Common myeloid progenitor, CD34-positive (primary cell): ENCODE measurements around the gene TM4SF4.

Source experiments
- CTCF ChIA-PET: fragments of 350-600 bp; sonication (Branson Sonifier 250); formaldehyde crosslinking; loops from one replicate; lab custom pipeline; 2021; ENCODE audit warnings: antibody characterized with exemption; lab: Charles Lee
- POLR2A ChIA-PET: fragments of 350-600 bp; sonication (Branson Sonifier 250); formaldehyde crosslinking; loops from one replicate; lab custom pipeline; 2021; ENCODE audit warnings: antibody characterized with exemption; lab: Charles Lee
- DNase-seq, 3 donors: peaks; one replicate each; pipeline versions ENCODE4 v3.0.0 to v3.0.0-alpha.2; 2013
- H3K27ac ChIP-seq, 2 experiments: 1 replicate in 1 of 2; 2 replicates in 1 of 2; pipeline ENCODE4 v1.7.0; 2013; ENCODE audit warnings: inconsistent platforms in 2 of 2, low read length in 2 of 2, mild to moderate bottlenecking in 2 of 2, low read depth in 1 of 2, moderate library complexity in 1 of 2; ENCODE audit not compliant: severe bottlenecking in 2 of 2, insufficient read depth in 1 of 2, poor library complexity in 1 of 2
- H3K27me3 ChIP-seq, 5 experiments: replicated peaks in 2 of 5; 1 replicate in 3 of 5; 2 replicates in 2 of 5; pipeline versions ENCODE4 v1.6.1 to v1.7.0; 2013; ENCODE audit warnings: low read length in 4 of 5, mild to moderate bottlenecking in 2 of 5, moderate library complexity in 2 of 5, inconsistent platforms in 1 of 5; ENCODE audit not compliant: insufficient read depth in 5 of 5, control insufficient read depth in 4 of 5
- H3K36me3 ChIP-seq, 4 experiments: 1 replicate in 2 of 4; 2 replicates in 2 of 4; pipeline versions ENCODE4 v1.6.1 to v1.7.0; 2013; ENCODE audit warnings: low read length in 3 of 4, control low read depth in 1 of 4, mild to moderate bottlenecking in 1 of 4; ENCODE audit not compliant: control insufficient read depth in 4 of 4, insufficient read depth in 4 of 4
- H3K4me1 ChIP-seq, 4 experiments: 1 replicate in 3 of 4; 2 replicates in 1 of 4; pipeline versions ENCODE4 v1.6.1 to v1.7.1; 2013; ENCODE audit warnings: low read length in 3 of 4, mild to moderate bottlenecking in 3 of 4, control low read depth in 1 of 4, inconsistent platforms in 1 of 4, moderate library complexity in 1 of 4; ENCODE audit not compliant: control insufficient read depth in 4 of 4, insufficient read depth in 4 of 4; ENCODE audit errors: control extremely low read depth in 1 of 4
- H3K4me3 ChIP-seq, 7 experiments: 1 replicate in 4 of 7; 2 replicates in 3 of 7; pipeline versions ENCODE4 v1.5.1 to v1.7.0; 2013; ENCODE audit warnings: mild to moderate bottlenecking in 7 of 7, low read length in 6 of 7, moderate library complexity in 6 of 7, inconsistent platforms in 2 of 7, low read depth in 2 of 7, control low read depth in 1 of 7; ENCODE audit not compliant: insufficient read depth in 4 of 7, control insufficient read depth in 1 of 7; ENCODE audit errors: extremely low read depth in 1 of 7
- H3K9me3 ChIP-seq, 5 experiments: 1 replicate in 4 of 5; 2 replicates in 1 of 5; pipeline versions ENCODE4 v1.6.1 to v1.7.1; 2013; ENCODE audit warnings: low read length in 4 of 5, mild to moderate bottlenecking in 2 of 5, inconsistent platforms in 1 of 5, low read depth in 1 of 5, moderate library complexity in 1 of 5; ENCODE audit not compliant: control insufficient read depth in 4 of 5, insufficient read depth in 2 of 5; ENCODE audit errors: control extremely low read depth in 1 of 5
- WGBS: methylation state at CpG from one replicate; pipeline ENCODE4 v1.1.5; 2013; ENCODE audit not compliant: insufficient coverage; 5-methylcytosine and 5-hydroxymethylcytosine counted together

The TM4SF4 gene

DNA sequence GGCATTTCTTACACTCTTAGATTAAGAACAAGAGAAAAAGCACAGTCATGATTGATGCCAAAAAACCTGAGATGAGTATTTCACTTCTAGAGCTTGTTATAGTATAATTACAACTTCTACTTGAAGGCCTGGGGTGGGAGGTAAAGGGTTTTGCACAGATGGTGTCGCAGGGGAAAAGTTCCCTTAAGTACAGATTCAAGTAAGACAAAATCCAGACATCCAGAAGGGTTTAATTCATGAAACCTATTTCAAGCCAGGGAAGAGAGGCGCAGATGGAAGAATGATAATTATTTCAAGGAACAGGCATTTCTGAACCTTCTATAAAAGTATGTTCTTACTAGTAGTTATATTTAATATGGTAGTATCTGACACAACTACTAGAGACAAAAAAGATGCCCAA is 70.6 kb downstream of the TM4SF4 start:
- CTCF ChIA-PET = interaction anchor here (1.7 kb wide), 1 partner anchor 226 kb away, joined by 3 read pairs; no protein-coding TSS in a partner anchor
- H3K9me3 ChIP-seq = no peaks in the 10 kb centered on the region
- H3K27ac ChIP-seq = no peak overlapping the region
- no peak for DNase-seq
- WGBS = no CpG with 5 or more reads among the region's 2 CpGs
- no peaks in the 10 kb centered on the region for H3K36me3 ChIP-seq
- POLR2A ChIA-PET = no interaction called here
- no peaks in the 10 kb centered on the region for H3K4me1 ChIP-seq
- no peaks in the 10 kb centered on the region for H3K27me3 ChIP-seq
- no peak overlapping the region for H3K4me3 ChIP-seq

DNA sequence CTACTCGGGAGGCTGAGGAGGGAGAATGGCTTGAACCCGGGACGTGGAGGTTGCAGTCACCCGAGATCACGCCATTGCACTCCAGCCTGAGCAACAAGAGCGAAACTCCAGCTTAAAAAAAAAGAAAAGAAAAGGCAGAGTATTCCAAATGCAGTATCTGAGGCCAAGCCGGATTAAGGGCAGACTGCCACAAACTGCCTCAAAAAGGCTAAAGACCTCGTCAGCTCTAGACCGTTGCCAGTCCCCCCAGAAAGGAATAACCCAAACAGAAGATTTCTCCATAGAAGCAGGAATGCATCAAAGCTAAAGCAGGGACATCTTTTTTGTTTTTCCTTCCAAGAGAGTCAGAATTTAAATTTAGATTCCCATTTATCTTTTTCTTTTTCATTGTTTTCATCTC is 72.9 kb downstream of the TM4SF4 start:
- POLR2A ChIA-PET = no interaction called here
- Histone ChIP-seq H3K9me3 (no peaks in the 10 kb centered on the region), H3K27me3 (no peaks in the 10 kb centered on the region), H3K36me3 (no peaks in the 10 kb centered on the region), H3K27ac (no peak overlapping the region), H3K4me3 (no peak overlapping the region), H3K4me1 (no peaks in the 10 kb centered on the region)
- 95% methylated on average over 9 of the region's 9 CpGs for WGBS
- DNase-seq = no peak
- CTCF ChIA-PET = interaction anchor here (1.0 to 1.2 kb wide), 2 partner anchors 46 to 178 kb away, joined by 3 read pairs; no protein-coding TSS in a partner anchor

DNA sequence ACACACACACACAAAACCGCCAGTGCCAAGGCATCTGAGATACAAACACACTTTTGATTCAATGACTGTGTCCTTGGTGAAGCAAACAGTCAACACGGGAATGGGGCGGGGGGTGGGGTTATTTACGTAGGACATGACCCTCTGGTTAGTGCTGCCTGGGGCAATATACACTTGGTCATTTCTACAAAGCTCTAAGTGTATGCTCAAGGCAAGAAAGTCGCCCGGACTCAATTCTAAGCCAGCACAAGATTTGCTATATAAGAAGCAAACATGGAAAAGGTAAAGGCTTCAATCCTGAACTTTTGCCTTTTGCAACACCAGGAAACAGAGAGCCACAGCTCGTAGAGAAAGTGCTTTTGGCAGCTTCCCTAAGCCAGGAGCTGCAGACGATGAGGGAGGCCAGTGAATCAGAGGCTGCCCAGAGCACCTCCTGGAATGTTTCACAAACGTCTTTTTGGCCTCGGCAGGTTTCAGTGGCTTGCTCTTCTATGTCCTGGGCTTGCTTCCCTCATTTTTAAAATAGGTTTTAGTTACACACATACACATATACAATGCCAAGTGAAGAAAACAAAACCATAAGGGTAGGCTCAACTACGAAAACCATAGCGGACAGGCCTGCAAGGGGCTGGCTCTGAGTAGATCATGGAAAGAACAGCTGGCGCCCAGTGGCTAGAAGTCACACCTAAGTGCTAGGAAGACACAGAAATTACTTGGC is 73.6 kb downstream of the TM4SF4 start:
- Histone ChIP-seq H3K27ac (no peak overlapping the region), H3K4me1 (no peaks in the 10 kb centered on the region), H3K4me3 (no peak overlapping the region), H3K27me3 (no peaks in the 10 kb centered on the region), H3K9me3 (no peaks in the 10 kb centered on the region), H3K36me3 (no peaks in the 10 kb centered on the region)
- no peak for DNase-seq
- 94% methylated on average over 12 of the region's 13 CpGs for WGBS
- CTCF ChIA-PET = interaction anchor here (1.0 kb wide), 1 partner anchor 178 kb away, joined by 3 read pairs; no protein-coding TSS in a partner anchor
- POLR2A ChIA-PET = no interaction called here

DNA sequence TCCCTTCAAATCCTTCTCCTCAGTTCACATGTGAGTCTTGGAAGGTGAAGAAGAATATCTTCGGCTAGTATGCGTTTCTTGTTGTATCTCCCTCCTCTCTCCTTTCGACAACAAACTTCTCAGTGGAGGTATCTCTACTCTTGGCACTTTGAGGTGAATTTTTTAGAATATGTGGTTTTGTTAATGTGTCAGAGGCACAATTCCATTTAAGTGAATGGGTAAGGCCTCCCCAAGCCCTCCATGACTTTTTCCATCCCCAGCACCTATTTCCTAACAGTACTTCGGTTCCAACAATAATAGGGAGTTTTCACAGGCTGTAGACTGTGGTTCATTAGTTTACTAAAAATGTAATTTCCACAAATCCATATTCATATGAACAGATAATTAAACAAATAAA is 74.2 kb downstream of the TM4SF4 start:
- CTCF ChIA-PET = no interaction called here
- Histone ChIP-seq H3K27me3 (no peaks in the 10 kb centered on the region), H3K36me3 (no peaks in the 10 kb centered on the region), H3K9me3 (no peaks in the 10 kb centered on the region), H3K27ac (no peak overlapping the region), H3K4me3 (no peak overlapping the region), H3K4me1 (no peaks in the 10 kb centered on the region)
- WGBS = 100% methylated on average over 1 of the region's 4 CpGs
- POLR2A ChIA-PET = no interaction called here
- DNase-seq = no peak

DNA sequence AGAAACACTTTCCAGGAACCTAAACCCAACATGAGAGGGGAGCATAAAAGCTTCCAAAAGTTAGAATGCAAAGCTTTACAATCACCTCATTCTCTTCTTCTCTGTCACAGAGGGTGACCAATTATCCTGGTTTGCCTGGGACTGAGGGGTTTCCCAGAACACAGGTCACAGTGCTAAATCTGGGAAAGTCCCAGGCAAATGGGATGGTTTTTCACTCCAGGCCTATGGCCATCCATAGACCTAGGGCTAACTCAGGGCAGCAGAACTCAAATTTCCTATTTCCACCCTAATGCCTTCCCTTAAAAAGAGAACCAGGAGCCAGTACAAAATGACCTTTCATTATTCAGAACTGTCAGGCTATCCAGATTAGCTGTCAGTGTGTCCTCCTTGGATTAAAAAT is 77.0 kb downstream of the TM4SF4 start:
- no peak overlapping the region for H3K4me3 ChIP-seq
- no peaks in the 10 kb centered on the region for H3K36me3 ChIP-seq
- ChIA-PET POLR2A (no interaction called here), CTCF (interaction anchor here (0.5 kb wide), 1 partner anchor 29 kb away, joined by 3 read pairs; no protein-coding TSS in a partner anchor)
- no peaks in the 10 kb centered on the region for H3K9me3 ChIP-seq
- no peak for DNase-seq
- no peaks in the 10 kb centered on the region for H3K27me3 ChIP-seq
- H3K27ac ChIP-seq = no peak overlapping the region
- peaks cover 0 to 6% (median 3%) of the 10 kb centered on the region in 4 experiments for H3K4me1 ChIP-seq

DNA sequence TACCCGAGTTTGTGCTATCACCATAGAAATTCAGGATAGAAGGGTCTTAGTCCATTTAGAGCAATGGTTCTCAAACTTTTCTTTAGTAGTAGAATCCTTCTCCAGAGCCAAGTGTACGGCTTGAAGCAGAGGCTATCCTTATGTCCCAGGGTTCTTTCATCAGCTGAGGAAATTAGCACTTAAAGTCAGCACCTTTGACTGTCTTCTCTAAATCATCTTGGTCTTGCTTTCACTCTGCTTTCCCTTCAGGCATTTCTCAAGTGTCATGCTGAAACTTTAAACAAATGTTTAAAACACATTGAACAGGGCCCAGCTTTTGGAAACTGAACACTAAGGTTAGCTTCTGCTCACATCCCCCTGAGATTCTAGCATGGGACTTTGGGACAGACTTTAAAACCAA is 78.2 kb downstream of the TM4SF4 start:
- no peaks in the 10 kb centered on the region for H3K9me3 ChIP-seq
- H3K27ac ChIP-seq = no peak overlapping the region
- CTCF ChIA-PET = interaction anchor here (1.5 to 4.2 kb wide), 2 partner anchors 15 to 21 kb away, joined by 5 to 17 read pairs; no protein-coding TSS in a partner anchor
- 94% methylated on average over 2 of the region's 2 CpGs for WGBS
- DNase-seq = no peak
- H3K27me3 ChIP-seq = no peaks in the 10 kb centered on the region
- H3K36me3 ChIP-seq = no peaks in the 10 kb centered on the region
- no peak overlapping the region for H3K4me3 ChIP-seq
- POLR2A ChIA-PET = no interaction called here
- peaks cover 0 to 6% (median 3%) of the 10 kb centered on the region in 4 experiments for H3K4me1 ChIP-seq
